Measurements from ENCODE around the gene PLEKHA6.

Gene PLEKHA6

DNA sequence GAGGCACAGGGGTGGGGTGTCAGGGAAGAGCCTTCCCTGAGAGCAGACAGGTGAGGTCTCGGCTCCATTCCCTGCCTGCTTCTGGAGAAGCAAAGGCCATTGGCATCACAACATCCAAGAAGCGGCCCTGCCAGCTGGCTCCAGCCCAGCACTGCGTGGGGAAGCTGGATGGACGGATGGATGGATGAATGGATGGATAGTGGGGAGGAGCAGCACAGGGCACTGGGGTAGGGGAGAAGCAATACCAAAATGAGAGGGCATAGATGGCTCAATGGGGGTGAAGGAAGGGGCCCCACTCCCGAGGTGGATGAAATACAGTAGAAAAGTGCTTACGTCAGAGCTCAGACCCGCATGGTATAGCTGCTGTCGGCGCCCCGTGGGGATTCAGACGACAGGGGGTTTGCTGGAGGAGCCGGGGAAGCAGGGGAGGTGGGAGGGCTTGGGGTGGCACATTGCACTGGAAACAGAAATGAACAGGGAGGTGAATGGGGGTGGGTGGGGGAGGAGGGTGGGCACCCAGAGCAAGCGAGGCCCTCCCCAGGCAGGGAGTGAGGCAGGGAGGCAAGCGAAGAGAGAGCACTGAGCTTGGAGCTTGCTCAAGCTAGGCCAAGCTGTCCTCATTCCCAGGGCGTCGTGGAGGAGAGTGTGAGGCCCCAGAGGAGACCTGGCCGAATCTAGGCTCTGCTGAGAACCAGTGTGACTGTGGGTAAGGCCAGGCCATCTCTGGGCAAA, 136.4 kb downstream of the PLEKHA6 start:
- TF ChIP-seq, protein P1, sequence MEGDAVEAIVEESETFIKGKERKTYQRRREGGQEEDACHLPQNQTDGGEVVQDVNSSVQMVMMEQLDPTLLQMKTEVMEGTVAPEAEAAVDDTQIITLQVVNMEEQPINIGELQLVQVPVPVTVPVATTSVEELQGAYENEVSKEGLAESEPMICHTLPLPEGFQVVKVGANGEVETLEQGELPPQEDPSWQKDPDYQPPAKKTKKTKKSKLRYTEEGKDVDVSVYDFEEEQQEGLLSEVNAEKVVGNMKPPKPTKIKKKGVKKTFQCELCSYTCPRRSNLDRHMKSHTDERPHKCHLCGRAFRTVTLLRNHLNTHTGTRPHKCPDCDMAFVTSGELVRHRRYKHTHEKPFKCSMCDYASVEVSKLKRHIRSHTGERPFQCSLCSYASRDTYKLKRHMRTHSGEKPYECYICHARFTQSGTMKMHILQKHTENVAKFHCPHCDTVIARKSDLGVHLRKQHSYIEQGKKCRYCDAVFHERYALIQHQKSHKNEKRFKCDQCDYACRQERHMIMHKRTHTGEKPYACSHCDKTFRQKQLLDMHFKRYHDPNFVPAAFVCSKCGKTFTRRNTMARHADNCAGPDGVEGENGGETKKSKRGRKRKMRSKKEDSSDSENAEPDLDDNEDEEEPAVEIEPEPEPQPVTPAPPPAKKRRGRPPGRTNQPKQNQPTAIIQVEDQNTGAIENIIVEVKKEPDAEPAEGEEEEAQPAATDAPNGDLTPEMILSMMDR (IDR thresholded peaks at IDR 0.05; ENCODE audit: low read depth, low read length) = no peak
- DNase-seq (ENCODE audit: extremely low read depth, low read depth) = no peak

DNA sequence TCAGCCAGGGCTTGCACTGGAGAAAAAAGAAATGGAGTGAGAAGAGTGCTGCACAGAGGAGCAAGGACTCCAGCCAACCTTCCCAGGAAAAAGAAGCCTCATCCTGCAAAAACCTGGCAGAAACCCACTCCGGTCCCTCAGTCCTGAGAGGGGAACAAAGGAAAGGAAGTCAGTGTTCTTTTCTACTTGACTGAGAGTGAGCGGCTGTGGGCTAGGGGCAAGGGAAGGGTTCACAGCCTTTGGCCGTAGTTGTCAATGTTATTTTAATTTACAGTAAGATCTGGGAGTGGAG, 137.0 kb downstream of the PLEKHA6 start:
- no peak for DNase-seq (ENCODE audit: extremely low read depth, low read depth)
- TF ChIP-seq, protein P1 (IDR thresholded peaks at IDR 0.05; ENCODE audit: low read depth, low read length) = no peak

DNA sequence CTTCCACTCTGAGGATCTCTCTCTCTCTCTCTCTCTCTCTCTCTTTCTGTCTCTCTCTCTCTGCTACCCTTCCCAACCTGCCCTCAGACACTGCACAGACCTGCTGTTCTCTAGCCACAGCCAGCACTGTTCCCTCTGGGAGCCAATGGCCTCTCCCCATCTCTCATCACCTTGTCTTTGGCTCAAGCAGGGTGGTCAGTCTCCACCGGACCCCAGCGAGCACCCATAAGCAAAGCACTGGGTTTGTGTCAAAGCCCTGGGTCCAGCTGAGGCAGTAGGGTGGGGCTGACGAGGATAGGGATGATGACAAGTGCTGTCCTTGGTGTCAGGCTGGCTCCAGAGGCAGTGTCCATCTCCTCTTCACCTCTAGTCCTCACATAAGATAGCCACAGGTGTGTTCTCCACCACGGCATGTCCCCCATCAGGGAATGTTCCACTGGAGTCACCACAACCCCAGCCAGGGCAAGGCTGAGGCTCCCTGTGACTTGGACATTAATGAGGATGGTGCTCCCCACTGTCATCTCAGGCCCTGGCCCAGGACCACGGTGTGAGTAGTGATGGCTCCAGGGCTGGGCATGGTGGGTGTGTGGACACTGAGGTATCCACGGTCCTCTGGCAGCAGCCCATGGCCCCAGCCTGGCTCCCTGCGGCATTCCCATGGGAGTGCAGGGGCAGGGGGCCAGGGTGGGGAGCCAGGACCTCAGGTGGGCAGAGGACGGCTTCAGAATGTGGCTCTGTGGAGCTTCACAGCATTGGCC, 137.5 kb downstream of the PLEKHA6 start:
- TF ChIP-seq, protein P1 (IDR thresholded peaks at IDR 0.05; ENCODE audit: low read depth, low read length) = no peak
- DNase-seq (ENCODE audit: extremely low read depth, low read depth) = no peak

DNA sequence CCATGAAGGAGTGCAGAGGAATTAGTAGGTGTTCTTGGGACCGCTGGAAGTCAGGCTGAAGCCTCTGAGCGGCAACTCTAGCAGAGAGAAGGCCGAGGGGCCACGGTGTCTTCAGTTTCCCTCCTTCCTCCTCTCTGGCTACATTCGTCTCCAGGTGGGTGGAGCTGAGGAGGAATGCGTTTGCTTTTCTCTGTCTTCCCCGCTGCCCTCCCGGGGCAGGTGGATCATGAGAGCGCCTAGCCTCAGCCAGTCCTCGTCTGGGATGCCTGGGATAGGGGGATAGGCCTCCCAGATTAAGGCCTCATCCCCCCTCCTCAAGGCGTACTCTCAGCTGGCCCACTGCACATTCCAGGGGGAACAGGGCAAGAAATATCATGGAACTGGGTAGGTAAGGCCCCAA, 138.5 kb downstream of the PLEKHA6 start:
- DNase-seq (ENCODE audit: extremely low read depth, low read depth) = no peak
- TF ChIP-seq, protein P1 (IDR thresholded peaks at IDR 0.05; ENCODE audit: low read depth, low read length) = no peak

DNA sequence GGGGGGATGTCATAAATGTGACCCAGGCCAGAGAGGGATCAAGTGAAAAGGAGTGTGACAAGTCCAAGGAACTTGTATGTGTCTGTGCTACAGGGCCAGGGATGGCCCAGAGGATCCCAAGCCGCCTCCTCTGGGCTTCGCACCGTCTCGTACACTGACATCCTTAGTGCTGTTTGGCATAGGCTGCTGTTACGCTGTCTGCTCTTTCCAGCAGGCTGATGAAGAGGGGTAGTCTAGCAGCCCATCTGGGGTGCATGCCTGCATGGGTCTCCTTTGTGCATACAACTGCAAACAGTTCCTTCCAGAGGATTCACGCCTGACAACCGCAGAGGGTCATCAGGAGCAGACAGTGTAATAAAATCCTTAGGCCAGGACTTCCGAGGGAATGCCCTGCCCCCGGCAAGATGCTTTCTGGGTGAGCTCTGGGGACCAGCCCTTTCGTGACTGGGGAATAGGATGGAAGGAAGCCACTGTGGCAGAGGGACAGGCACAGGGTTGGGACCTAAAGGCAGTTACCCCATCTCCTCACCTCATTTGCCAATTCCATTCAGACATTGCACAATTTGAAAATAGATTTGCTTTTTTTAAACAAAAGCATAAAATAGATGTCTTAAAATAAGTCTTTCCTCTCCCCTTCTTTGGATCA, 139.6 kb downstream of the PLEKHA6 start:
- no peak for DNase-seq (ENCODE audit: extremely low read depth, low read depth)
- TF ChIP-seq, protein P1 (IDR thresholded peaks at IDR 0.05; ENCODE audit: low read depth, low read length) = no peak

DNA sequence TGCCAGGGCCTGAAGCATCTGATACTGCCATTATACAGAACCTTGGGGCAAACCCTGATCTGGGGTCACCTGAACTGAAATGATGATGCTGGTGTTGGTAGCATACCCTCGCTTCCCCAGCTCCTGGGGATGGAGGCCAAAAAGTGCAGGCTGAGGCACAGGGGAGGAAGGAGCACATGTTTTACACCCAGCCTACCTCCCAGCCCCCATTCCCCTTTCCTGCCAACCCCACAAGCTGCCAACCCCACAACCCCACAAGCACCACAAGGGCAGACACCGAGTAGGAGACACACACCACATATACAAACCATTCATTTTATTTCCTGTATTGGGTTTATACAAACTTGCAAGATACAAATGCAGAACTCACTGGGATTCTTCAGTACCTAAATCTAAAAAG, 141.2 kb downstream of the PLEKHA6 start:
- no peak for DNase-seq (ENCODE audit: extremely low read depth, low read depth)

More for the DNA sequence above, 141.2 kb downstream of the PLEKHA6 start:
- TF ChIP-seq, protein P1 (IDR thresholded peaks at IDR 0.05; ENCODE audit: low read depth, low read length) = no peak
